Effector memory CD8-positive, alpha-beta T cell (primary cell): ENCODE measurements around the gene GNB1.
A peak's percentile ranks its signal among the peaks of the same experiment; 100 is the strongest.

Source experiments
- ATAC-seq: fragments of 150-1000 bp; cut with Tn5 transposase; replicated peaks from 2 replicates; pipeline ENCODE4 v1.10.0; 2021; ENCODE audit warnings: mild to moderate bottlenecking, moderate library complexity
- DNase-seq, 3 experiments: peaks; one replicate each; pipeline ENCODE4 v3.0.0; 2021
- H3K27ac Mint-ChIP-seq, 2 donors: one replicate each; pipeline ENCODE4 v1.8.0; 2022; ENCODE audit warnings: mild to moderate bottlenecking in 2 of 2, mixed read lengths in 2 of 2, moderate library complexity in 2 of 2
- H3K27me3 Mint-ChIP-seq, 2 donors: one replicate each; pipeline ENCODE4 v1.8.0; 2022; ENCODE audit warnings: mixed read lengths in 2 of 2
- H3K36me3 Mint-ChIP-seq: one replicate; pipeline ENCODE4 v1.8.0; 2022; ENCODE audit warnings: mild to moderate bottlenecking, moderate library complexity, mixed read lengths; ENCODE audit not compliant: insufficient read depth
- H3K4me1 Mint-ChIP-seq, 2 donors: one replicate each; pipeline ENCODE4 v1.8.0; 2022; ENCODE audit warnings: low read depth in 2 of 2, mixed read lengths in 2 of 2
- H3K4me3 Mint-ChIP-seq, 2 donors: one replicate each; pipeline ENCODE4 v1.8.0; 2022; ENCODE audit warnings: mild to moderate bottlenecking in 2 of 2, mixed read lengths in 2 of 2, moderate library complexity in 2 of 2
- H3K9me3 Mint-ChIP-seq, 2 donors: one replicate each; pipeline ENCODE4 v1.8.0; 2022; ENCODE audit warnings: mixed read lengths in 2 of 2

GNB1 gene

GRCh38 chr1:1919304-1920056, 28.6 kb upstream of the GNB1 start:
- Mint-ChIP-seq H3K4me1 (peaks cover 4 to 6% of the 10 kb centered on the region in 2 donors), H3K27ac (peak overlapping the region; percentile 32 to 52), H3K36me3 (peaks cover 9% of the 10 kb centered on the region), H3K27me3 (no peaks in the 10 kb centered on the region), H3K4me3 (peak overlapping the region; percentile 38 to 67), H3K9me3 (no peaks in the 10 kb centered on the region)
- ATAC-seq (peak; percentile 85), DNase-seq (peak; percentile 99 to 100 (median 100))

- Mint-ChIP-seq H3K9me3 (no peaks in the 10 kb centered on the region), H3K4me3 (peak within 1 kb of the TSS; percentile 60 to 67), H3K27me3 (peaks cover 3 to 4% of the 10 kb centered on the region in 2 donors), H3K36me3 (peaks cover 9% of the 10 kb centered on the region), H3K27ac (peak within 1 kb of the TSS; percentile 32 to 52), H3K4me1 (peaks cover 4 to 6% of the 10 kb centered on the region in 2 donors)
- DNase-seq (no peak), ATAC-seq (no peak)
Observed at GRCh38 chr1:1918901-1919303, 28.0 kb upstream of the GNB1 start, which contains the start of gene TMEM52. TMEM52 (minus strand) TSS chr1:1919279; CDS start chr1:1919265, 14 bp downstream.

- Mint-ChIP-seq H3K27me3 (peaks cover 7 to 11% of the 10 kb centered on the region in 2 donors), H3K9me3 (no peaks in the 10 kb centered on the region), H3K4me1 (peaks cover 6 to 7% of the 10 kb centered on the region in 2 donors), H3K4me3 (peak overlapping the region; percentile 56 to 60), H3K36me3 (peaks cover 9% of the 10 kb centered on the region), H3K27ac (no peak overlapping the region)
- no peak for ATAC-seq
- no peak for DNase-seq
Observed at GRCh38 chr1:1917995-1918900, 27.4 kb upstream of the GNB1 start.

GRCh38 chr1:1917304-1917976, 26.6 kb upstream of the GNB1 start:
- H3K27me3 Mint-ChIP-seq = peaks cover 7 to 11% of the 10 kb centered on the region in 2 donors
- no peak for DNase-seq
- peaks cover 6 to 7% of the 10 kb centered on the region in 2 donors for H3K4me1 Mint-ChIP-seq
- H3K27ac Mint-ChIP-seq = peak overlapping the region in 1 of 2 donors; percentile 25
- peak overlapping the region; percentile 56 to 60 for H3K4me3 Mint-ChIP-seq
- no peaks in the 10 kb centered on the region for H3K9me3 Mint-ChIP-seq
- ATAC-seq = no peak
- H3K36me3 Mint-ChIP-seq = peaks cover 9% of the 10 kb centered on the region

- H3K36me3 Mint-ChIP-seq = peaks cover 9% of the 10 kb centered on the region
- DNase-seq = no peak
- H3K9me3 Mint-ChIP-seq = no peaks in the 10 kb centered on the region
- no peak overlapping the region for H3K27ac Mint-ChIP-seq
- H3K27me3 Mint-ChIP-seq = peaks cover 7 to 11% of the 10 kb centered on the region in 2 donors
- no peak for ATAC-seq
- H3K4me1 Mint-ChIP-seq = peaks cover 6 to 7% of the 10 kb centered on the region in 2 donors
- no peak overlapping the region for H3K4me3 Mint-ChIP-seq
Observed at GRCh38 chr1:1916851-1917251, 26.0 kb upstream of the GNB1 start.

GRCh38 chr1:1915911-1916840, 25.3 kb upstream of the GNB1 start:
- Mint-ChIP-seq H3K27ac (no peak overlapping the region), H3K27me3 (peaks cover 7 to 11% of the 10 kb centered on the region in 2 donors), H3K36me3 (peaks cover 9% of the 10 kb centered on the region), H3K4me1 (peaks cover 7 to 8% of the 10 kb centered on the region in 2 donors), H3K4me3 (peak overlapping the region in 1 of 2 donors; percentile 29), H3K9me3 (no peaks in the 10 kb centered on the region)
- no peak for ATAC-seq
- DNase-seq = no peak

GRCh38 chr1:1914971-1915692, 24.2 kb upstream of the GNB1 start, which contains the start of gene CALML6:
CALML6 (plus strand) TSS chr1:1915260; CDS start chr1:1915281, 21 bp downstream.
- no peaks in the 10 kb centered on the region for H3K9me3 Mint-ChIP-seq
- peaks cover 7 to 11% of the 10 kb centered on the region in 2 donors for H3K27me3 Mint-ChIP-seq
- no peak within 1 kb of the TSS for H3K27ac Mint-ChIP-seq
- peaks cover 9% of the 10 kb centered on the region for H3K36me3 Mint-ChIP-seq
- DNase-seq (no peak), ATAC-seq (no peak)
- peaks cover 11% of the 10 kb centered on the region in 2 donors for H3K4me1 Mint-ChIP-seq
- H3K4me3 Mint-ChIP-seq = no peak within 1 kb of the TSS

GRCh38 chr1:1914101-1914970, 23.4 kb upstream of the GNB1 start:
- Mint-ChIP-seq H3K27ac (no peak overlapping the region), H3K27me3 (peaks cover 7 to 11% of the 10 kb centered on the region in 2 donors), H3K36me3 (peaks cover 7% of the 10 kb centered on the region), H3K9me3 (no peaks in the 10 kb centered on the region), H3K4me3 (no peak overlapping the region), H3K4me1 (peaks cover 14 to 15% of the 10 kb centered on the region in 2 donors)
- DNase-seq (no peak), ATAC-seq (no peak)

- Mint-ChIP-seq H3K36me3 (peaks cover 5% of the 10 kb centered on the region), H3K4me1 (peaks cover 14 to 16% of the 10 kb centered on the region in 2 donors), H3K27ac (peak overlapping the region in 1 of 2 donors; percentile 65), H3K9me3 (no peaks in the 10 kb centered on the region), H3K4me3 (no peak overlapping the region), H3K27me3 (peaks cover 7 to 11% of the 10 kb centered on the region in 2 donors)
- no peak for DNase-seq
- ATAC-seq = no peak
Observed at GRCh38 chr1:1911350-1912041, 20.6 kb upstream of the GNB1 start.

GRCh38 chr1:1910651-1911331, 19.9 kb upstream of the GNB1 start:
- H3K9me3 Mint-ChIP-seq = no peaks in the 10 kb centered on the region
- ATAC-seq = no peak
- H3K27ac Mint-ChIP-seq = peak overlapping the region; percentile 90 to 93
- no peak for DNase-seq
- peaks cover 7 to 11% of the 10 kb centered on the region in 2 donors for H3K27me3 Mint-ChIP-seq
- peaks cover 7% of the 10 kb centered on the region for H3K36me3 Mint-ChIP-seq
- H3K4me3 Mint-ChIP-seq = peak overlapping the region; percentile 69 to 79
- peaks cover 15 to 18% of the 10 kb centered on the region in 2 donors for H3K4me1 Mint-ChIP-seq
